NK-92 treated with Interleukin-12 subunit alpha and Interleukin-12 subunit beta, amount 100 ng/mL, for 24 hours (cell line): ENCODE data around the gene FBXL19.

Source experiments
- DNase-seq: peaks from one replicate; lab custom pipeline; 2025; lab: John Stamatoyannopoulos, UW

Gene FBXL19

DNA sequence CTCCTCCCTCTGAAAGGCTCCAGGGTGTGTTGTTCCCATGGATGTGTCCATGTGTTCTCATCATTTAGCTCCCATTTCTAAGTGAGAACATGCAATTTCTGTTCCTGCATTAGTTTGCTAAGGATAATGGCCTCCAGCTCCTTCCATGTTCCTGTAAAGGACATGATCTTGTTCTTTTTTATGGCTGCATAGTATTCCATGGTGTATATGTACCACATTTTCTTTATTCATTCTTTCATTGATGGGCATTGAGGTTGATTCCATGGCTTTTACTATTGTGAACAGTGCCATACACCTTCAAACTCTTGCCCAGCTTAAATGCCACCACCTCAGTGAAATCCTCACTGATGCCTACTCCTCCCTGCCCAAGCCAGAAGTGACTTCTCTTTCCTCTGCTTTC, 21.0 kb downstream of the FBXL19 start:
- no peak for DNase-seq

- no peak for DNase-seq
Observed at GRCh38 chr16:30946671-30947540, 23.5 kb downstream of the FBXL19 start.

- no peak for DNase-seq
Observed at GRCh38 chr16:30947541-30947858, 24.1 kb downstream of the FBXL19 start.

DNA sequence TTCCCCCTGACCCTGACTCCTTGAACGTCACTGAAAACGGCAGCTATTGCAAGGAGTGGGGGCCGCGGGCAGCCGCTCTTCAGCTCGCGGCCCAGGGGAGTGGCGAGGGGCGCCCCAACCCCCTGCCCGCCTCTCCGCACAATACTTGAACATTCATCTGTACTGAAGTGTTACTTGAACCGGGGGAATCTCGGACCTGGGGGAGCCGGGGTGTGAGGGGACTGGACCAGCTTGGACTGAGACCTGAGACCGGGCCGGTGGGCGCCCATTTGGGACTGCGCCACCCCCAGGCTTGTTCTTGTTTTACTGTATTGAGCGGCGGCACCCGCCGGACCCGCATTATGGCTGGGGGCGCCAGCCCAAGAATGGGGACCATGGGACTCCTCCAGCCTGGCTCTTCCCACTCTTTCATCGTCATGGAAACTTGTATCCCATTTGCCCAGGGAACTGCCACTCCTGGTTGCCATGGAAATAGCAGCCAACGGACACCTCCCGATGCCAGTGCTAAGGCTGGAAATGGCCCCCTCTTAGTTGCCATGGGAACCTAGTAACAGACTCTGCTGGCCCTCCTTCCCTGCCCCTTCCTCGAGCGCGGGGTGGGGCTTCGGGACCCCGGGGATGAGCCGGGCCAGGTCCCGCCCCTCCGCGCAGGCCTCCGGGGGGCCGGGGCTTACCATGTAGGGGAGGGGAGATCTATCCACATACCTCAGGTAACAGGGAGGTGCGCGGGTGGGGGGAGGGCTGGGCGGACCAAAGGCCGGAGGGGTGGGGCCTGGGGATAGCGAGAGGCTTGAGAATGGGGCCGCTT, 24.7 kb downstream of the FBXL19 start:
- DNase-seq, result no peak

- DNase-seq, result no peak
Observed at GRCh38 chr16:30948667-30949649, 25.6 kb downstream of the FBXL19 start, which contains the start of gene ORAI3. ORAI3 (plus strand) TSS chr16:30949068; CDS start chr16:30949290, 222 bp downstream.

GRCh38 chr16:30949650-30950515, 26.5 kb downstream of the FBXL19 start:
- DNase-seq, result no peak

DNA sequence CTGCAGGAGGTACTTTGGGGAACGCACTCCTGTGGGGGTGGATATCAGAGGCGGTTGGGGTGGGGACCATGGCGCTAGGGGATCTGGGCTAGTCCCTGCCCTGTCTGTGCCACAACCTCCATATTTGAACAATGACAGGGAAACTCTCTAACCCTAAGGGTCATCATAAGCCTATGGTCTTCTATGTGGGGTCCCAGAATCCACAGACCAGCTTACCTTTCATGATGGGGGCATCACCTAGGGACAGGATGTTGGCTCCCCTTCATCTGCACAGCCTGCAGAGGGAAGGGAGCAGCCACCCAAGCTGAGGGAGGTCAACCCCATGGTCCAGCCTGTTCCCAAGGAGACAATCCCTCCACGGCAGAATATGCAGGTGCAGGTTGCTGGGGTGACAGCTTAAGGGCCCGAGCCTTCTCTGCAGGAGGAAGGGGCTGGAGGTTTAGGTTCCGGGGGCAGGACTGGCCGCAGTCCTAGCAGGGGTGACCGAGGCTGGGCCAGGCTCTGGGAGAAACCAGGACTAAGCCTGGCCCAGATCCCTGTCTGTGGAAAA, 27.2 kb downstream of the FBXL19 start:
- no peak for DNase-seq

- no peak for DNase-seq
Observed at GRCh38 chr16:30951193-30951592, 27.8 kb downstream of the FBXL19 start.

DNA sequence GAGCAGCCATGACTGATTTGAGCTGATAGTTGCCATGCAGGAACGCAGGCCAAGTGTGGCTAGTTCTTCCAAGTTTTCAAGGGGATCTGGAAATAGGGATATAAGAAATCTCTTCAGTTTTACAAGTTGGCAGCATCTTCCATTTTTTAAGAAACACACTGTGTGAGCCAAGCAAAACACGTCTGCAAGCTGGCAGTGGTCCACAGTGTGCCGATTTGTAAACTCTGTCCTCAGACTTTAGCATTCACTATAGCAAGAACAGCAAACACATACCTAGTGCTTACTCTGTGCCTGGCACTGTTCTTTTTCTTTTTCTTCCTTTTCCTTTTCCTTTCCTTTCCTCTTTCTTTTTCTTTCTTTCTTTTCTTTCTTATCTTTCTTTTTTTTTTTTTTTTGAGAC, 28.4 kb downstream of the FBXL19 start:
- no peak for DNase-seq

DNA sequence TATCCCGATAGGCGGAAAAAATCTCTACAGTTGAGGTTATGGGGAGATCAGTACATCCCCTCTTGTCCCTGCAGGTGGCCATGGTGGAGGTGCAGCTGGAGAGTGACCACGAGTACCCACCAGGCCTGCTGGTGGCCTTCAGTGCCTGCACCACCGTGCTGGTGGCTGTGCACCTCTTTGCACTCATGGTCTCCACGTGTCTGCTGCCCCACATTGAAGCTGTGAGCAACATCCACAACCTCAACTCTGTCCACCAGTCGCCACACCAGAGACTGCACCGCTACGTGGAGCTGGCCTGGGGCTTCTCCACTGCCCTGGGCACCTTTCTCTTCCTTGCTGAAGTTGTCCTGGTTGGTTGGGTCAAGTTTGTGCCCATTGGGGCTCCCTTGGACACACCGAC, 29.7 kb downstream of the FBXL19 start:
- no peak for DNase-seq

- DNase-seq, result no peak
Observed at GRCh38 chr16:30953511-30954124, 30.2 kb downstream of the FBXL19 start.

DNA sequence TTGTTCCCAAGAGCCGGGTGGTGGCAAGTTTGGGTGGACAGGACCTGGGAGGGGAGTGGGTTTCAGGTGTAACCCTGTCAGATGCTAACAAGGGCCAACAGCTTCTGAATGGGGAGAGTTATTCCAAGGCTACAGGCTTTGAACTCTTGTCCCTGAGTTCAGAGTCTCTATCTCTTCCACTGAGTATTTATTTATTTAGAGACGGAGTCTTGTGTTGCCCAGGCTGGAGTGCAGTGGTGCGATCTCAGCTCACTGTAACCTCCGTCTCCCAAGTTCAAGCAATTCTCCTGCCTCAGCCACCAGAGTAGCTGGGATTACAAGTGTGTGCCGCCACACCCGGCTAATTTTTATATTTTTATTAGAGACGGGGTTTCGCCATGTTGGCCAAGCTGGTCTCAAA, 31.6 kb downstream of the FBXL19 start:
- DNase-seq, result no peak

GRCh38 chr16:30956601-30957455, 33.5 kb downstream of the FBXL19 start:
- peak; percentile 93 for DNase-seq

DNA sequence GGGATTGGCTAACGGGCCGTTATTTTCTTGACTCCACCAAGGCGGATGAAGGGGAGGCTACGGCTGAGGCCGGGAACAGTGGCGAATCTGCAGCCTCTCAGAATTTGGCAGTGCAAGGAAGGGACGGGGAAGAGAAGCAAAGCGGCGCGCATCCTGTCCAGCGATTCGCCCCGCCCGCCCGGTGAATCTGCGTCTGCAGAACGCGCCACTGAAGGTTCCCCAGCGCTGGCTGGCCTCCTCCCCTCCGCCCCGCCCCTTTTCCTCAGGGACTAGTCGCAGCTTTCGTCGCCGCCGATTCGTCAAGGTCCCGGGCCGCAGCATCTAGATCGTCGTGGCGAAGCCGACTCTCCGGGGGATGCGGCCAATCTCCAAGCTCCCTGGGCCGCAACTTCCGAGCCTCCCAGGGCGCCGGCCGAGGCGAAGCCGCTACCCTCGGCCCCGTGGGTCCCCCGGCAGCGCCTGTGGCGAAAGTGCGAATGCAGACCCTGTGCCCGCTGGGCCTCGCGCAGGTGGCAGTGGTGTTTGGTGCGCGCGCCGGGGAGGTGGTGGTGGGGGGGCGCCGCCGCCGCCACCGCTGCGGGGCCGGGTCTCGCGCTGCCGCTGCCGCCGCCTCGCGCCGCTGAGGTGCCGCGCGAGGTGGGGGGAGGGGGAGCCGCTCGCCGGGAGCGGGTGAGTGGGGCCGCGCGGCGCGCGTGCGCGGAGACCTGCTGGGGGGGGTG, 34.2 kb downstream of the FBXL19 start, which contains the start of gene SETD1A:
Gene SETD1A, plus strand, starts transcription at position 299 of the 719 bp plus-strand sequence. CDS start 978 bp downstream, outside the sequence.
- DNase-seq, result peak; percentile 94

- no peak for DNase-seq
Observed at GRCh38 chr16:30958175-30959079, 35.1 kb downstream of the FBXL19 start.

DNA sequence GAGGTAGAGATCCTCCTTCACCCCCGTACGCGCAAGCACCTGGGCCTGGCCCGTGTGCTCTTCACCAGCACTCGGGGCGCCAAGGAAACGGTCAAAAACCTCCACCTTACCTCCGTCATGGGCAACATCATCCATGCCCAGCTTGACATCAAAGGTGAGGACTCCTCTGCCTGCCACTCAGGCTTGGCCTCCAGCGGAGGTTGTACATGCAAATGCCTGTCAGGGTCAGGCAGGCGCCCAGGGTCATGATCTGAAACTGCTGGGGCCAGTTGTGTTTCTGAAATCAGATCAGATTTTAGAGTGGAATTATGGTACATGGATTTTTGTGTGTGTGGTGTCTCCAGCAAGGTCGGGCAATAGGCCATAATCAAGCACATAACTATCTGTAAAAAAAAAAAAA, 38.0 kb downstream of the FBXL19 start:
- no peak for DNase-seq

DNA sequence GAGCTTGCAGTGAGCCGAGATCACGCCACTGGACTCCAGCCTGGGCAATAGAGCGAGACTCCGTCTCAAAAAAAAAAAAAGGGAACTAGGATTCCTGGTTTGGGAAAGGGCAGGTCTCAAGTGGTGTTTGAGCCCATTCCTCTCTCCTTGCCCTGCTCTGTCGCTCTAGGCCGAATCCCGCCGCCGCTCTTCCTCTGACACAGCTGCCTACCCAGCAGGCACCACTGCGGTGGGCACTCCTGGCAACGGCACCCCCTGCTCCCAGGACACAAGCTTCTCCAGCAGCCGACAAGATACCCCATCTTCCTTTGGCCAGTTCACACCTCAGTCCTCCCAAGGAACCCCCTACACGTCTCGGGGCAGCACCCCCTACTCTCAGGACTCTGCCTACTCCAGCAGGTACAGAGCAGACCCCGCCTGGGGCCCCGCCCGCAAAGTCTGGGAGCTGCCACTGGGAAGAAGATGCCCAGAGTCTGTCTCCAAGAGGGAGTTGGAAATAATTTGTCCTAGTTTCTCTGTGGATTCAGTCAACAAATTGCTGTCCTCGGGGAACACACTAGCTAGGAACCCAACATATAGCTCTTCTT, 40.6 kb downstream of the FBXL19 start:
- DNase-seq, result no peak
